B cell (primary cell): ENCODE data around the gene KCNQ2. TPM values are rescaled to one million over a fixed set of nuclear protein-coding genes. Genes with fewer than 3 reads are reported as not detected.

Experiments used
- ATAC-seq: fragments of 200-7000 bp; cut with Tn5 transposase; one replicate; pipeline ENCODE4 v1.10.0; 2021; ENCODE audit warnings: low read depth, mild to moderate bottlenecking, moderate number of reproducible peaks, moderate library complexity
- CTCF ChIA-PET: fragments of 350-600 bp; sonication (Branson Sonifier 250); formaldehyde crosslinking; loops from one replicate; lab custom pipeline; 2021; ENCODE audit warnings: antibody characterized with exemption, inconsistent platforms; lab: Charles Lee
- POLR2A ChIA-PET: fragments of 350-600 bp; sonication (Branson Sonifier 250); formaldehyde crosslinking; loops from one replicate; lab custom pipeline; 2021; ENCODE audit warnings: antibody characterized with exemption; lab: Charles Lee
- DNase-seq: peaks from one replicate; pipeline ENCODE4 v3.0.0; 2013
- H2AFZ ChIP-seq: 2 replicates; pipeline ENCODE4 v1.6.1; 2012; ENCODE audit warnings: mild to moderate bottlenecking, low read depth, low read length; ENCODE audit not compliant: insufficient read depth, poor library complexity, severe bottlenecking
- H3K27ac ChIP-seq, 2 donors: 1 replicate in 1 of 2; 2 replicates in 1 of 2; pipeline ENCODE4 v1.5.1; 2012 to 2013; ENCODE audit warnings: low read length in 2 of 2, mild to moderate bottlenecking in 2 of 2, moderate library complexity in 1 of 2
- H3K27me3 ChIP-seq, 4 experiments: fragments of 200-600 bp in 1 of 4; sonication (generic) in 1 of 4; replicated peaks in 1 of 4; 1 replicate in 2 of 4; 2 replicates in 2 of 4; pipeline versions ENCODE4 v1.6.1 to v1.7.0; 2013 to 2016; ENCODE audit warnings: low read length in 3 of 4, mild to moderate bottlenecking in 2 of 4, mixed read lengths in 1 of 4, moderate library complexity in 1 of 4; ENCODE audit not compliant: insufficient read depth in 4 of 4, control insufficient read depth in 3 of 4; ENCODE audit errors: control extremely low read depth in 1 of 4
- H3K36me3 ChIP-seq, 2 experiments: replicated peaks in 1 of 2; 1 replicate in 1 of 2; 2 replicates in 1 of 2; pipeline versions ENCODE4 v1.6.1 to v1.7.1; 2013; ENCODE audit warnings: low read length in 1 of 2; ENCODE audit not compliant: insufficient read depth in 2 of 2, control insufficient read depth in 1 of 2; ENCODE audit errors: control extremely low read depth in 1 of 2, extremely low read depth in 1 of 2
- H3K4me1 ChIP-seq, 2 donors: fragments of 200-600 bp in 1 of 2; sonication (generic) in 1 of 2; 1 replicate in 1 of 2; 2 replicates in 1 of 2; pipeline versions ENCODE4 v1.5.1 to v1.6.1; 2013 to 2017; ENCODE audit warnings: low read length in 2 of 2; ENCODE audit not compliant: control insufficient read depth in 2 of 2, insufficient read depth in 2 of 2
- H3K4me2 ChIP-seq: replicated peaks from 2 replicates; pipeline ENCODE3; 2012; ENCODE audit warnings: mild to moderate bottlenecking, low read depth, low read length; ENCODE audit not compliant: poor library complexity, severe bottlenecking
- H3K4me3 ChIP-seq, 5 experiments: fragments of 200-600 bp in 1 of 5; sonication (generic) in 1 of 5; 1 replicate in 3 of 5; 2 replicates in 2 of 5; pipeline versions ENCODE4 v1.5.1 to v1.7.0; 2011 to 2016; ENCODE audit warnings: low read length in 4 of 5, mild to moderate bottlenecking in 4 of 5, low read depth in 2 of 5, control low read depth in 1 of 5, moderate library complexity in 1 of 5; ENCODE audit not compliant: insufficient read depth in 1 of 5; ENCODE audit errors: control extremely low read depth in 1 of 5, extremely low read depth in 1 of 5
- H3K79me2 ChIP-seq: fragments of 200-600 bp; sonication (generic); one replicate; pipeline ENCODE4 v1.6.0; 2016; ENCODE audit warnings: low read length; ENCODE audit not compliant: control insufficient read depth, insufficient read depth
- H3K9ac ChIP-seq: fragments of 200-600 bp; sonication (generic); 2 replicates; pipeline ENCODE4 v1.6.1; 2017; ENCODE audit warnings: mild to moderate bottlenecking, low read length, moderate library complexity
- H3K9me3 ChIP-seq, 3 donors: one replicate each; pipeline versions ENCODE4 v1.6.1 to v1.7.1; 2013; ENCODE audit warnings: low read length in 2 of 3; ENCODE audit not compliant: control insufficient read depth in 2 of 3, insufficient read depth in 1 of 3; ENCODE audit errors: control extremely low read depth in 1 of 3
- H4K20me1 ChIP-seq: 2 replicates; pipeline ENCODE4 v1.6.0; 2012; ENCODE audit warnings: mild to moderate bottlenecking, low read length; ENCODE audit not compliant: insufficient read depth, control insufficient read depth, poor library complexity, severe bottlenecking
- H3K27ac Mint-ChIP-seq: one replicate; pipeline ENCODE4 v1.8.0; 2021; ENCODE audit warnings: mixed read lengths
- H3K27me3 Mint-ChIP-seq: one replicate; pipeline ENCODE4 v1.8.0; 2021; ENCODE audit warnings: mixed read lengths
- H3K4me1 Mint-ChIP-seq: one replicate; pipeline ENCODE4 v1.8.0; 2021; ENCODE audit warnings: mixed read lengths
- H3K4me3 Mint-ChIP-seq: one replicate; pipeline ENCODE4 v1.8.0; 2021; ENCODE audit warnings: mixed read lengths
- H3K9me3 Mint-ChIP-seq: one replicate; pipeline ENCODE4 v1.8.0; 2022; ENCODE audit warnings: mixed read lengths; ENCODE audit not compliant: insufficient read depth
- EZH2 ChIP-seq: IDR thresholded peaks from 2 replicates; pipeline ENCODE4 v1.6.1; 2012; ENCODE audit warnings: borderline replicate concordance, low read depth, mild to moderate bottlenecking, moderate library complexity, low read length; ENCODE audit not compliant: insufficient read depth, poor library complexity, severe bottlenecking
- WGBS: methylation state at CpG from one replicate; pipeline ENCODE4 v1.1.5; 2013; ENCODE audit warnings: missing lambda C conversion rate; ENCODE audit not compliant: insufficient coverage; 5-methylcytosine and 5-hydroxymethylcytosine counted together
- intact Hi-C: fragments of 100-400 bp; cut with micrococcal nuclease; formaldehyde crosslinking; loops from one replicate; pipeline ENCODE4 v1.10.0; 2022
- polyA plus RNA-seq: library from polyadenylated mRNA; depleted of rRNA; stranded (reverse); fragments of >200 nt; gene quantifications from 2 replicates; pipeline ENCODE4 v1.2.3, GENCODE V29; 2012
- total RNA-seq, 2 donors: library from RNA; stranded (reverse); fragments of 120-200 nt in 1 of 2; gene quantifications; 1 replicate in 1 of 2; 2 replicates in 1 of 2; pipeline versions ENCODE4 v1.2.3 to v1.2.4, GENCODE V29; 2013 to 2022
- TF ChIP-seq, protein P1 (sequence below): fragments of 200-600 bp; IDR thresholded peaks from one replicate; pipeline ENCODE4 v1.8.0; 2022; ENCODE audit warnings: antibody characterized with exemption, mild to moderate bottlenecking

The KCNQ2 gene
- total and polyA plus RNA-seq, 2 donors (not counting 1 experiment from before 2014, with no cell fraction given) = 0.12 TPM; not detected in 1

- no peak for TF ChIP-seq EZH2
- TF ChIP-seq, protein P1, sequence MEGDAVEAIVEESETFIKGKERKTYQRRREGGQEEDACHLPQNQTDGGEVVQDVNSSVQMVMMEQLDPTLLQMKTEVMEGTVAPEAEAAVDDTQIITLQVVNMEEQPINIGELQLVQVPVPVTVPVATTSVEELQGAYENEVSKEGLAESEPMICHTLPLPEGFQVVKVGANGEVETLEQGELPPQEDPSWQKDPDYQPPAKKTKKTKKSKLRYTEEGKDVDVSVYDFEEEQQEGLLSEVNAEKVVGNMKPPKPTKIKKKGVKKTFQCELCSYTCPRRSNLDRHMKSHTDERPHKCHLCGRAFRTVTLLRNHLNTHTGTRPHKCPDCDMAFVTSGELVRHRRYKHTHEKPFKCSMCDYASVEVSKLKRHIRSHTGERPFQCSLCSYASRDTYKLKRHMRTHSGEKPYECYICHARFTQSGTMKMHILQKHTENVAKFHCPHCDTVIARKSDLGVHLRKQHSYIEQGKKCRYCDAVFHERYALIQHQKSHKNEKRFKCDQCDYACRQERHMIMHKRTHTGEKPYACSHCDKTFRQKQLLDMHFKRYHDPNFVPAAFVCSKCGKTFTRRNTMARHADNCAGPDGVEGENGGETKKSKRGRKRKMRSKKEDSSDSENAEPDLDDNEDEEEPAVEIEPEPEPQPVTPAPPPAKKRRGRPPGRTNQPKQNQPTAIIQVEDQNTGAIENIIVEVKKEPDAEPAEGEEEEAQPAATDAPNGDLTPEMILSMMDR = no peak
- DNase-seq = no peak
- no peak overlapping the region for H2AFZ ChIP-seq
- H4K20me1 ChIP-seq = no peaks in the 10 kb centered on the region
- no peak overlapping the region for H3K4me2 ChIP-seq
- H3K4me1 ChIP-seq = no peaks in the 10 kb centered on the region
- WGBS = 79% methylated on average over 8 of the region's 8 CpGs
- H3K9me3 Mint-ChIP-seq = no peaks in the 10 kb centered on the region
- ATAC-seq = no peak
- peaks cover 0 to 6% (median 0%) of the 10 kb centered on the region in 4 experiments for H3K27me3 ChIP-seq
- H3K27ac Mint-ChIP-seq = no peak overlapping the region
- H3K4me3 Mint-ChIP-seq = no peak overlapping the region
- ChIA-PET CTCF (no interaction called here), POLR2A (no interaction called here)
- H3K4me3 ChIP-seq = no peak overlapping the region
- no peak overlapping the region for H3K9ac ChIP-seq
- peaks cover 7% of the 10 kb centered on the region for H3K27me3 Mint-ChIP-seq
- intact Hi-C loops = no loop called here
- no peak overlapping the region for H3K27ac ChIP-seq
- H3K36me3 ChIP-seq = no peaks in the 10 kb centered on the region
- H3K4me1 Mint-ChIP-seq = no peaks in the 10 kb centered on the region
- H3K9me3 ChIP-seq = no peaks in the 10 kb centered on the region
- no peaks in the 10 kb centered on the region for H3K79me2 ChIP-seq
Measured at GRCh38 chr20:63368151-63368550, 104.3 kb downstream of the KCNQ2 start.

GRCh38 chr20:63367446-63368055, 104.9 kb downstream of the KCNQ2 start:
- no peak overlapping the region for H2AFZ ChIP-seq
- WGBS = 74% methylated on average over 22 of the region's 24 CpGs
- TF ChIP-seq, protein P1 = no peak
- no peak for TF ChIP-seq EZH2
- H3K27ac ChIP-seq = no peak overlapping the region
- intact Hi-C loops = no loop called here
- H3K27me3 Mint-ChIP-seq = peaks cover 11% of the 10 kb centered on the region
- H3K9me3 Mint-ChIP-seq = no peaks in the 10 kb centered on the region
- H3K27me3 ChIP-seq = peaks cover 0 to 12% (median under 1%) of the 10 kb centered on the region in 4 experiments
- H3K4me1 Mint-ChIP-seq = peaks cover under 1% of the 10 kb centered on the region
- POLR2A ChIA-PET = no interaction called here
- H4K20me1 ChIP-seq = no peaks in the 10 kb centered on the region
- no peak overlapping the region for H3K9ac ChIP-seq
- H3K79me2 ChIP-seq = no peaks in the 10 kb centered on the region
- H3K4me1 ChIP-seq = no peaks in the 10 kb centered on the region
- H3K9me3 ChIP-seq = no peaks in the 10 kb centered on the region
- CTCF ChIA-PET = no interaction called here
- H3K27ac Mint-ChIP-seq = no peak overlapping the region
- no peak overlapping the region for H3K4me3 Mint-ChIP-seq
- DNase-seq (no peak), ATAC-seq (no peak)
- H3K4me2 ChIP-seq = no peak overlapping the region
- no peaks in the 10 kb centered on the region for H3K36me3 ChIP-seq
- H3K4me3 ChIP-seq = no peak overlapping the region
